Thoracic aorta (tissue), 2 donors: ENCODE results near the gene AMER3. TPM values are rescaled to one million over a fixed set of nuclear protein-coding genes. Genes with fewer than 3 reads are reported as not detected.
A peak's percentile ranks its signal among the peaks of the same experiment; 100 is the strongest.

Experiments
- ATAC-seq: fragments of 150-250 bp; one replicate; pipeline ENCODE4 v1.8.0; 2017; ENCODE audit warnings: low read depth; ENCODE audit not compliant: insufficient number of reproducible peaks, low FRiP score
- DNase-seq: peaks from one replicate; pipeline ENCODE4 v3.0.0-alpha.2; 2020; ENCODE audit warnings: low spot score
- H3K27ac ChIP-seq, 2 donors: fragments of 200-600 bp; sonication (generic); 1 replicate in 1 of 2; 2 replicates in 1 of 2; pipeline ENCODE4 v1.5.1; 2016; ENCODE audit warnings: mild to moderate bottlenecking in 2 of 2, moderate library complexity in 2 of 2
- H3K27me3 ChIP-seq: fragments of 200-600 bp; sonication (generic); replicated peaks from 2 replicates; pipeline ENCODE4 v1.6.0; 2016; ENCODE audit warnings: mild to moderate bottlenecking; ENCODE audit not compliant: insufficient read depth
- H3K36me3 ChIP-seq: fragments of 200-600 bp; sonication (generic); one replicate; pipeline ENCODE4 v1.5.1; 2016
- H3K4me1 ChIP-seq, 2 donors: fragments of 200-600 bp; sonication (generic); 1 replicate in 1 of 2; 2 replicates in 1 of 2; pipeline versions ENCODE4 v1.5.1 to v1.6.0; 2016; ENCODE audit warnings: low read depth in 2 of 2, mild to moderate bottlenecking in 1 of 2; ENCODE audit not compliant: control insufficient read depth in 1 of 2
- H3K4me3 ChIP-seq: fragments of 200-600 bp; sonication (generic); 2 replicates; pipeline ENCODE4 v1.5.1; 2016; ENCODE audit warnings: mild to moderate bottlenecking
- H3K9me3 ChIP-seq: fragments of 200-600 bp; sonication (generic); 2 replicates; pipeline ENCODE4 v1.5.1; 2016
- CTCF ChIP-seq: fragments of 200-600 bp; sonication (generic); IDR thresholded peaks from one replicate; pipeline ENCODE4 v1.5.1; 2019; ENCODE audit warnings: antibody characterized with exemption
- total RNA-seq, 2 donors: library from RNA; depleted of rRNA; stranded (reverse); fragments of >200 nt; gene quantifications; one replicate each; pipeline versions ENCODE4 v1.1.0 to v1.2.3, GENCODE V29; 2016

AMER3 gene
- total RNA-seq, 2 donors from 2014 or later, result not detected

- H3K36me3 ChIP-seq, result no peaks in the 10 kb centered on the region
- H3K27ac ChIP-seq, result peak overlapping the region; percentile 74 to 83
- no peak for ATAC-seq
- TF ChIP-seq CTCF, result no peak
- peak overlapping the region; percentile 80 for H3K4me3 ChIP-seq
- no peak for DNase-seq
- peaks cover 7 to 20% of the 10 kb centered on the region in 2 donors for H3K4me1 ChIP-seq
- no peaks in the 10 kb centered on the region for H3K9me3 ChIP-seq
- H3K27me3 ChIP-seq, result no peaks in the 10 kb centered on the region
Observed at GRCh38 chr2:130726614-130727180, 28.6 kb upstream of the AMER3 start.

DNA sequence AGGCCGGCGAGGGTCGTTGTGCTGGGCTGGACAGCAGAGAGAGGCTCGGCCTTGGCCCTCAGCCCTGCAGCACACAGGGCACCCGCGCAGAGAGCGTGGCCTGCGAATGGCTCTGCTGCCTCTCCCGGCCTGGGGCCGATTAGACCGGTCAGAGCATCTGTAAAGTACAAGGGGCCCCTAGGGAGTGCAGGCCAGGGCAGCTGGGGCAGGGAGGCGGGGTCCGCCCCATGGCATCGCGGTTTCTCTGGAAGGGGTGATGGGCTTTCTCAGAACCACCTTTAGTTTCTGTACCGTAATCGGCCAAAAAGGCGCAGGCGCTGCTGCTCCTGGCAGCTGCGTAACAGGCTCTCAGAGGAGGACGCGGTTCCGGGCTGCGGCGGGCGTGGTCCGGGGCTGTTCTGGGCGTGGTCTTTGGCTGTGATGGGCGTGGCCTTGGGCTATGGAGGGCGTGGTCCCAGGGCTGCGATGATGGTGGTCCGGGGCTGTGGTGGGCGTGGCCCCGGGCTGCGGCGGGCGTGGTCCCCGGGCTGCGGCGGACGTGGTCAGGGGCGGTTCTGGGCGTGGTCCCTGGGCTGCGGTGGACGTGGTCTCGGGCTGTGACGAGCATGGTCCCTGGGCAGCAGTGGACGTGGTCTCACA is 27.9 kb upstream of the AMER3 start:
- peak overlapping the region; percentile 80 for H3K4me3 ChIP-seq
- H3K36me3 ChIP-seq, result no peaks in the 10 kb centered on the region
- DNase-seq, result peak; percentile 46
- peak overlapping the region; percentile 74 to 83 for H3K27ac ChIP-seq
- H3K9me3 ChIP-seq, result no peaks in the 10 kb centered on the region
- peak; percentile 92 for ATAC-seq
- TF ChIP-seq CTCF, result no peak
- peaks cover 7 to 20% of the 10 kb centered on the region in 2 donors for H3K4me1 ChIP-seq
- H3K27me3 ChIP-seq, result no peaks in the 10 kb centered on the region

GRCh38 chr2:130728007-130728454 is 27.3 kb upstream of the AMER3 start:
- ATAC-seq (peak; percentile 30), DNase-seq (no peak)
- H3K4me3 ChIP-seq, result peak overlapping the region; percentile 80
- no peaks in the 10 kb centered on the region for H3K36me3 ChIP-seq
- H3K9me3 ChIP-seq, result no peaks in the 10 kb centered on the region
- H3K27me3 ChIP-seq, result no peaks in the 10 kb centered on the region
- peaks cover 7 to 20% of the 10 kb centered on the region in 2 donors for H3K4me1 ChIP-seq
- peak overlapping the region; percentile 74 to 83 for H3K27ac ChIP-seq
- TF ChIP-seq CTCF, result no peak

GRCh38 chr2:130728549-130729316 is 26.6 kb upstream of the AMER3 start, which contains the start of gene GPR148:
TSS of gene GPR148 (plus strand) at chr2:130729070. CDS start at chr2:130729152, 82 bp downstream.
- TF ChIP-seq CTCF, result no peak
- H3K36me3 ChIP-seq, result no peaks in the 10 kb centered on the region
- no peaks in the 10 kb centered on the region for H3K27me3 ChIP-seq
- ATAC-seq (no peak), DNase-seq (no peak)
- peak within 1 kb of the TSS; percentile 80 for H3K4me3 ChIP-seq
- no peaks in the 10 kb centered on the region for H3K9me3 ChIP-seq
- peaks cover 7 to 20% of the 10 kb centered on the region in 2 donors for H3K4me1 ChIP-seq
- H3K27ac ChIP-seq, result peak within 1 kb of the TSS; percentile 74 to 83
